NCI-H146 treated with DMSO at 0.1 percent for 48 hours (cell line): Measurements from ENCODE around the gene PRR11.
"Not testable (repeated sequence)": the region's sequence is repeated elsewhere in the genome, so short reads cannot be mapped to it uniquely, and the experiment has no call there.

ENCODE experiments used
- DNase-seq: peaks from one replicate; lab custom pipeline; 2025; ENCODE audit not compliant: unreplicated experiment; lab: John Stamatoyannopoulos, UW

The PRR11 gene

DNA sequence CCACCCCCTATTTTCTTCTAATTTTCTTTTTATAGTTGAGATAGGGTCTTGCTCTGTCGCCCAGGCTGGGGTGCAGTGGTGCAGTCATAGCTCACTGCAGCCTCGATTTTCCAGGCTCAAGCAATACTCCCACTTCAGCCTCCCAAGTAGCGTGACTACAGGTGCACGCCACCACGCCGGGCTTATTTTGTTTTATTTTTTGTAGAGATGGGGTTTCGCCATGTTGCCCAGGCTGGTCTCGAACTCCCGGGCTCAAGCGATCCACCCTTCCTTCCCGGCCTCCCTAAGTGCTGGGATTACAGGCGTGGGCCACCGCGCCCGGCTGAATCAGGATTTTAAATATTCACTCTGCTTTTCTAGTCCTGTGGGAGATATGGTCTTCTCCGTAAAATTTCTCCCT is 63.8 kb downstream of the PRR11 start:
- DNase-seq = no peak

- DNase-seq = no peak
These were observed 64.4 kb downstream of the PRR11 start for GRCh38 chr17:59219992-59220327.

DNA sequence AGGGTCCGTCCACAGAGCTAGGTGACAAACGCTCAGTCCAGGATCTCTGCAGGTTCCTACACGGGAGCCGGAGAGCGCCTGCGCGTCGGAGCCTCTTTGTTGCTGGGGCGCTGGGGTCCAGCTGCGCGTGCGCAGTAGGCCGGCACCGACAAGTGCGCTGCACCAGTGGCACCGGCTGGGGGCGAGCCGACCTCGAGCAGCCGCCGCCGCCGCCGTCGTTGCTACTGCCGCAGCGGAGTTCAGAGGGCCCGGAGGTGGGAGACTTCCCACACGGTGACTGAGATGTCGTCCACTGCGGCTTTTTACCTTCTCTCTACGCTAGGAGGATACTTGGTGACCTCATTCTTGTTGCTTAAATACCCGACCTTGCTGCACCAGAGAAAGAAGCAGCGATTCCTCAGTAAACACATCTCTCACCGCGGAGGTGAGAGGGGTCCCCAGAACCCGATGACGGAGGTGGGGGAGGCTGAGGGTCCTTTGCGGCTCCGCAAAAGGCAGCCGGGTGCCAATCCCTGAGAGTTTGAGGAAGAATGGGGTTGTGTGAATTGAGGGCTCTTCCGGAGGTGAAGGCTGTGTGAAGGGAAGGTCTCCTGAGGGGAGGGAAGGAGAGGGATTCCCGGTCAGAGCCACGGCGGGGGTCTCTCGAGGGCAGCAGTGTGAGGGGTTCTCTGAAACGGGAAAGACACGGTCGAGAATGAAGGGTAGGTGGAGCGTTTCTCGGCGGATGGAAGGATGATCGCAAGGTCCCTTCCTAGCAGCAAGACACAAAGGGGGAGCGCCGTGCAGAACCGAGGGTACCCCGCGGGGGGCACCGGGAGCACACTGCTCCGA is 65.0 kb downstream of the PRR11 start, which contains the start of gene GDPD1:
Gene GDPD1, plus strand, starts transcription at position 184 of the 831 bp plus-strand sequence. Its CDS starts 99 bp downstream, at position 283.
- peak; percentile 90 for DNase-seq

GRCh38 chr17:59221159-59221847 is 65.8 kb downstream of the PRR11 start:
- no peak for DNase-seq

- DNase-seq = no peak
These were observed 68.3 kb downstream of the PRR11 start for GRCh38 chr17:59223813-59224212.

DNA sequence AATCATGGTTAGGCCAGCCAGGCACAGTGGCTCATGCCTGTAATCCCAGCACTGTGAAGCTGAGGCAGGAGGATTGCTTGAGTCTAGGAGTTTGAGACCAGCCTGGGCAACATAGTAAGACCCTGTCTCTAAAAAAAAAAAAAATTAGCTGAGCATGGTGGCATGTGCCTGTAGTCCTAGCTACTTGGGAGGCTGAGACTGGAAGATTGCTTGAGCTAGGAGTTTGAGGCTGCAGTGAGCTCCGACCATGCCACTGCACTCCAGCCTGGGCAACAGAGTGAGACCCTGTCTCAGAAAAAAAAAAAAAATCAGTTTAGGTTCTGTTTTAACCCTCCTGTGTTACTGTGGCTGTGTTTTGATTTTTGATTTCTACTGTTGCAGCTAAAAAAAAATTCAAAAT is 73.0 kb downstream of the PRR11 start:
- DNase-seq = not testable (repeated sequence)

- no peak for DNase-seq
These were observed 75.2 kb downstream of the PRR11 start for GRCh38 chr17:59230764-59231163.

- no peak for DNase-seq
These were observed 79.1 kb downstream of the PRR11 start for GRCh38 chr17:59234631-59235030.

GRCh38 chr17:59238906-59239305 is 83.4 kb downstream of the PRR11 start:
- no peak for DNase-seq

DNA sequence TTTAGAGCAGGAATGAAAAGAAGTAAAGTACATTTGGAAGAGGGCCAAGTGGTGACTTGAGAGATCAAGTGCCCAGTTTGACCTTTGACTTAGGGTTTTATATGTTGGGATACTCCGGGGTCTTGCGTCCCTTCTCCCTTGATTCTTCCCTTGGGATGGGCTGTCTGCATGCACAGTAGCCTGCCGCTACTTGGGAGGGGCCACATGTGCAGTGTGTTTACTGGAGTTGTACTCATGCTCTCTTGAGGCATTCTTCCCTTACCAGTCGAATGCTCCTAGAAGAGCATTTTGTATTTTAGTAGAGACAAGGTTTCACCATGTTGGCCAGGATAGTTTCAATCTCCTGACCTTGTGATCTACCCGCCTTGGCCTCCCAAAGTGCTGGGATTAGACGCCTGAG is 88.5 kb downstream of the PRR11 start:
- DNase-seq = no peak
